HG02973 (cell line): Measurements from ENCODE around the gene SNX8.
A peak's percentile ranks its signal among the peaks of the same experiment; 100 is the strongest.
"Not testable (repeated sequence)": the region's sequence is repeated elsewhere in the genome, so short reads cannot be mapped to it uniquely, and the experiment has no call there.

Source experiments
- ATAC-seq: cut with Tn5 transposase; IDR thresholded peaks from one replicate; pipeline ENCODE4 v1.9.1; 2021; ENCODE audit warnings: moderate library complexity; ENCODE audit not compliant: unreplicated experiment

SNX8 gene, protein sequence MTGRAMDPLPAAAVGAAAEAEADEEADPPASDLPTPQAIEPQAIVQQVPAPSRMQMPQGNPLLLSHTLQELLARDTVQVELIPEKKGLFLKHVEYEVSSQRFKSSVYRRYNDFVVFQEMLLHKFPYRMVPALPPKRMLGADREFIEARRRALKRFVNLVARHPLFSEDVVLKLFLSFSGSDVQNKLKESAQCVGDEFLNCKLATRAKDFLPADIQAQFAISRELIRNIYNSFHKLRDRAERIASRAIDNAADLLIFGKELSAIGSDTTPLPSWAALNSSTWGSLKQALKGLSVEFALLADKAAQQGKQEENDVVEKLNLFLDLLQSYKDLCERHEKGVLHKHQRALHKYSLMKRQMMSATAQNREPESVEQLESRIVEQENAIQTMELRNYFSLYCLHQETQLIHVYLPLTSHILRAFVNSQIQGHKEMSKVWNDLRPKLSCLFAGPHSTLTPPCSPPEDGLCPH

DNA sequence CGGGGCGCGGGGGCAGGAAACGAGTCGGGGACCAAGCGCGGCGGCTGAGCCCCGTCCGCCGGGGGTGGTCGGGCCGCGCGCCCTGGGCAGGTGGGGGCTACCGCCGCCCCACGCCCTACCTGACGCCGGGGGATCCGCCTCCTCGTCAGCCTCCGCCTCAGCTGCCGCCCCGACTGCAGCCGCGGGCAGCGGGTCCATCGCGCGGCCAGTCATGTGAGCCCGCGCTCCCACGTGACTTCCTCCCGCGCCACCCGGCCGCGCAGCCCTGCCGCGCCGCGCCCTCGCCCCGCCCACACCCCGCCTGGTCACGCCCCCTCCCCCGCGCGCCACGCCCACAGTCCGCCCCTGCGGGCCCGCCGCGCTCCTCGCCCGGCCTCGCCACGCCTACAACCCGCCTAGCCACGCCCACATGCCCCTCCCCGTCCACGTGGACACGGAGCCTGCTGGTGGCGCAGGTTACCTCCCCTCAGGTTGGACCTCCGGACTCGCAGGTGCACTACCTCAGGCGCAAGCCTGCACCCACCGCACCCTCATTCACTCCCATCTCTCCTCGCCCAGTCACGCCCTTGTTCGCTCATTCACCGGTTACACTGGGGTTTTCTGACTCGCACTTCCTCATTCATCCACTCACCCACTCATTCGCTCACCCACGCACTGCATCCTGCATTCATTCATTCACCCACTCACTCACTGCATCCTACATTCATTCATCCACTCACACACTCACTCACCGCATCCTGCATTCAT is at the start of gene SNX8:
TSS of gene SNX8 (minus strand) at position 233 of the 747 bp plus-strand sequence. CDS start at position 213, 20 bp downstream.
- peak; percentile 67 for ATAC-seq

DNA sequence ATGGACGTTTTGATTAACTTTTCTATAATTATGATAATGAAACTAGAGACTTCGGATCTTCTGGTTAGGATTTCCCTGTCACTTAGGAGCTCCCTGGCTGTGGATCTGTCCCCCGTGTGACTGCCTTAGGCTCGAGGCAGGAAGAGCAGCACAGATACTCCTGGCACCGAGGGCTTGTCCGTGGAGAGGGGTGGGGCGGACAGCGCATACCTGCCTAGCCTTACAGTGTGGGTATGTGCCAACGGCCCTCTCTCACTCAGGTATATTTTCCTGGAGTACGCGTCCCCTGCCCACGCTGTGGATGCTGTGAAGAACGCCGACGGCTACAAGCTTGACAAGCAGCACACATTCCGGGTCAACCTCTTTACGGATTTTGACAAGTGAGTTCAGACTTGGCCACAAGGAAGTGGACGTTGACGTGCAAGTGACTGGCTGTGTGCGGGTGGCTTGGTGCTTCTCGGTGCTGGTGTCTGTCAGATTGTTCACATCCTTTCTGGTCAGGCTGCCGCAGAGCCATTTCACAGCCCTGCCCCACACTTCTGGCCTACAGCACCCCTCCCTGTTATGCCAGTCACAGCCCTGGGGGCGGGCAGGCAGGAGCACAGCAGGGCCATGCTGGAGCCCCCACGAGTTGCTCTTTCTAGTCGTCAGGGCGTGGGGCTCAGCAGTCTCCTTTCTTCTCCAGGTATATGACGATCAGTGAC is 48.3 kb upstream of the SNX8 start:
- ATAC-seq, result no peak

DNA sequence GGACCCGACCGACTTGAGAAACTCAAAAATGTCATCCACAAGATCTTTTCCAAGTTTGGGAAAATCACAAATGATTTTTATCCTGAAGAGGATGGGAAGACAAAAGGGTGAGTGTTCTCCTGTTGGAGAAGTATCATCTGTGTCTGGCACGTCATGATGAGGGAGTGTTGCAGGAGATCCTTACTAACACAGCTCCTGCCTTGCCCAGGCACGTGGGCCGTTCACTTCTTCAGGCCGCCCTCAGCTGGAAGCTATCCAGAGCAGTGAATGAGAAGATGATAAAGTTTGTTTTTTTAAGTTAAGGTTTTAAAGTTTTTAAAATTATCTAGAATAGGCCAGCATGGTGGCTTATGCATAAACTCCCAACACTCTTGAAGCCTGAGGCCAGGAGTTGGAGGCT is 46.6 kb upstream of the SNX8 start:
- no peak for ATAC-seq

DNA sequence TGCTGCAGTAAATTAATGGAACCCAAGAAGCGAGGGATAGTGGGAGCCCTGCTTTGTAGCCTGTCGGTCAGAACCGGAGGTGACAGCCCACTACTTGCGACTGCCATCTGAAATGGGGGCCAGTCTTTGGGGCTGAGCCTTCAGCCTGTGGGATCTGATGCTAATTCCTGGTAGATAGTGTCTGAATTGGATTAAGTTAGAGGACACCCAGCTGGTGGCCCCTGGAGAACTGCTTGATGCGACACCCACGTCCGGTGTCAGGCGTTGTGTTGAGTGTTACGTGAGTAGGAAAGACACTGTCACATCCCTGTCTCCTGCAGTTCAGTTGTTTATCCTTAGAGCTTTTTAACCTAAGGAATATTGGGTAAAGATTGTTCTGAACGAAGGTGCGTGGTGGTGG is 45.4 kb upstream of the SNX8 start:
- no peak for ATAC-seq

DNA sequence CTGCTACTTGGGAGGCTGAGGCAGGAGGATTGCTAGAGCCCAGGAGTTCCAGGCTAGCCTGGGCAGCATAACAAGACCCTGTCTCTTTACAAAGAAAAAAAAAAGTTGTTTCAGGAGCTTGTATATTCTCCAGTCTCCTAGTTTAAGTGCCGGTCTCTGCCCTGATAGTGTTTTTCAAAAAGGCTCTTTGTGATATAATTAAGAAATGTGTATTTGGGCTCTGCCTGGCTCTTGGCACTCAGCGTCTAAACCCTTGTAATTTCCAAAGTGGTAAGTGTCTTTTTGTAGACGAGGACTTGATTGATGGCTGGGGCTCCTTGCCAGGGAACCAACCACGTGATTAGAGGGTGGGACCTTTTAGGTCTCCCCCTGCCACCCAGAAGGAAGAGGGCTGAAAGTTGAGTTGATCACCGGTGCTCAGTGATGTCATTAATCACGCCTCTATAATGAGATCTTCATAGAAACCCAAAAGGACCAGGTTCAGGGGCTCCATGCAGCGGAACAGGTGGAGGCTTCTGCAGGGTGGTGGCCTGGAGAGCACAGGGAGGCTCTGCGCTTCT is 44.8 kb upstream of the SNX8 start:
- no peak for ATAC-seq

DNA sequence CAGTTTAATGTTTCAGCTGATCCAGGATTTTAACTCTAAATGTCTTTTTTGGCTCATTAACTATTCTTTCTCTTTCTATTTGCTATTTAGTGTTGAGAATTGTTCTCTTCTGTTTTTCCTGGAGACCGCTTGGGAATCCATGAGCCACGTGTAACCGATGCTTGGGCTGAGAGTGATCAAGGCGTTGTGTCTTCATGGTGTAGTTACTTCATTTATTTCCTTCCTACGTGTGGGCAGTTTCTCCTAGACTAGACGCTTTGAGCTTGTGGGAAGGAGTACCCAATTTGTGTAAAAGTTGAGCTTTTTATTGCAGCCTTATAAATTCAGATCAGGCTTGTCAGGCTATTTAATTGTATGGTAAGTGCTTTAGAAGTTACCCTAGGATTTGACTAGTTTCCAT is 43.3 kb upstream of the SNX8 start:
- no peak for ATAC-seq

DNA sequence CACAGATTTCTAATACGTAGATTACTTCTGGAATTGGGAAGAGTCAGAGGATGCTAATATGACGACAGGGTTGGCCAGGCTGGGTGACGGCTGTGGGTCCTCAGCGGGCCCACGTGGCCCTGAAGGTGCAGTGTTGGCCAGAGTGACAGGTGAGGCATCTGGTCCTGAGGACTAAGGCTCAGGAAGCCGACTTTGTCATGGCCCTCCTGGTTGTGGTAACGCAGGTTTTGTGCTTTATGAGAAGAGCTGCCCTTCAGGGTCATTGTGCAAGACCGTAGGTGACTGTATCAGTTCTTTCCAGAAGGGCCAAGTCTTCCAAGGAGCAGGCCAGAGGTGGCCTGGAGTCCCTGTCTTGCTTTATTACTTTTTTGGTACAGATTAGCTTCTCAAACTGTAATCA is 42.9 kb upstream of the SNX8 start:
- ATAC-seq, result no peak

DNA sequence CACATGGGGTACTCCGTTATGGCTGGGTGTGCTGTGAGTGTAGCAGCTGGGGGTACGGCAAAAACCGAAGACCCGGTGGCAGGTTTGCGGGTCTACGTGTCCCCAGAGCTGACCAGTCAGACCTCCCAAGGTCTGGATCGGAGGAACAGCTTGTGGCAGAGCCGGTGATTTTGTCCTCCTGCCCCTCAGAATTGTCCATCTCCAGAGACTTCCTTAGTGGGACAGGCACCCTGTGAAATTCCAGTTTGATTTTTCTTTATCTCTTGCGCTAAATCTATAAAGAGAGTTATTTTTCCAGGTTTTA is 41.4 kb upstream of the SNX8 start:
- no peak for ATAC-seq

DNA sequence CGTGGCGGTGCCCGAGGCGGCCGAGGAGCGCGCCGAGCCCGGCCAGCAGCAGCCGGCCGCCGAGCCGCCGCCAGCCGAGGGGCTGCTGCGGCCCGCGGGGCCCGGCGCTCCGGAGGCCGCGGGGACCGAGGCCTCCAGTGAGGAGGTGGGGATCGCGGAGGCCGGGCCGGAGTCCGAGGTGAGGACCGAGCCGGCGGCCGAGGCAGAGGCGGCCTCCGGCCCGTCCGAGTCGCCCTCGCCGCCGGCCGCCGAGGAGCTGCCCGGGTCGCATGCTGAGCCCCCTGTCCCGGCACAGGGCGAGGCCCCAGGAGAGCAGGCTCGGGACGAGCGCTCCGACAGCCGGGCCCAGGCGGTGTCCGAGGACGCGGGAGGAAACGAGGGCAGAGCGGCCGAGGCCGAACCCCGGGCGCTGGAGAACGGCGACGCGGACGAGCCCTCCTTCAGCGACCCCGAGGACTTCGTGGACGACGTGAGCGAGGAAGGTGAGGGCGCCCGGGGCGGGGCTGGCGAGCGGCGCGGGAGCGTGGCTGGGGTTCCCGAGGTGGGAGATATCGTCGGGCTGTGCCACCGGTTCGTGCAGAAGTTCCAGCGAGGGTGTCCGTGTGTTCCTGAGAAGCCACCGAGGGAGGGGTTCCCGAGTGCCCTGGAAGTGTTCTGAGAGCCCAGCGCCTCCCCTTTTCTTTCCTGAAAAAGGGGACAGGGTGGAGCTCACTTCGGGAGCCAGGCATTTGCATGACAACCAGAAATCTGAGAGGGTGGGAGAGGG is 40.9 kb upstream of the SNX8 start:
- ATAC-seq, result peak; percentile 22

DNA sequence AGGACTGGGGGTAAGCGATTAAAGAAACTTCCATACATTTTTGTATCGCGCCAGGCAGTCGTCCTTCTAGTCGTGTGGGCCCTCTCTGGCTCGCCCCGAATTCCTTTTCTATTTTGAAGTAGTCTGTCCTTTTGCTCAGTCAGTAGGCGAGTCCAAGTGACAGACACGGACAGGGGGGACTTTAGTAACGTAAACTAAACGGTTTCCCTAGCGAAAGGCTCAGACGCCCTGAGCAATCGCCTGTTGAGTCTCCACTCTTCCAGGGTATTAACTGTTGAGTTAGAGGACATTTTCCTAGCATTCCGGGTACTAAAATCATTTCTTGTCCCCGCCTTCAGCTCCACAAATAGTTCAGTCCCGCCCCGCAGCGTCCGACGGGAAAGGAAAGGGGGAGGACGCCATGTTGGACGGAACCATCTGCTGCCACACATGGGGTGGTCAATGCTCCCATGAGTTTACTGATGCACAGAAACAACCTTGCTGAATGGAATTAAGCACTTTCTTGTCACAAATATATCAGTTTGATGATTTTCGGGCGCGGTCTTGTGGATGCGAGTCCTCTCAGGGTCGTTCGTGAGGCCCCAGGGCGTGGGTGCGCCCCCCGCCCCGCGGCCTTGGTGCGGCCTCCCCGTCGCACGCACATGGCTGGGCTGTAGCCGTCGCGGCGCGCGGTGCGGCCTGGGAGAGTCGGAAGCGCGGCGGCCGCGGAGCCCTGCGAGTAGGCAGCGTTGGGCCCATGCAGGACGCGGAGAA is 40.1 kb upstream of the SNX8 start, which contains the start of gene EIF3B:
TSS of gene EIF3B (plus strand) at position 642 of the 753 bp plus-strand sequence. CDS start at position 737, 95 bp downstream.
- ATAC-seq, result peak; percentile 78

DNA sequence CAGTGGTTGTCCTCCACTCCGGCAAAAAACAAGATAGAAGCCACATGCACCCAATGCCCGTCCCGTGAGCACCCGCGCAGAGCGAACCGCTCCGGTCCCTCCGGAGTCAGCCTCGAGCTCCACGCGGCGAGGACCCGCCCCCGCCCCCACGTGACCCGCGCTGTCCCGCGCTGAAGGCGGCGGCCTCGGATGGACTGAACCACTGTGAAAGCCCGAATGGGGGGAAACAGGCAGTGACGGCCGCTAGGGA is 39.6 kb upstream of the SNX8 start:
- peak; percentile 38 for ATAC-seq

DNA sequence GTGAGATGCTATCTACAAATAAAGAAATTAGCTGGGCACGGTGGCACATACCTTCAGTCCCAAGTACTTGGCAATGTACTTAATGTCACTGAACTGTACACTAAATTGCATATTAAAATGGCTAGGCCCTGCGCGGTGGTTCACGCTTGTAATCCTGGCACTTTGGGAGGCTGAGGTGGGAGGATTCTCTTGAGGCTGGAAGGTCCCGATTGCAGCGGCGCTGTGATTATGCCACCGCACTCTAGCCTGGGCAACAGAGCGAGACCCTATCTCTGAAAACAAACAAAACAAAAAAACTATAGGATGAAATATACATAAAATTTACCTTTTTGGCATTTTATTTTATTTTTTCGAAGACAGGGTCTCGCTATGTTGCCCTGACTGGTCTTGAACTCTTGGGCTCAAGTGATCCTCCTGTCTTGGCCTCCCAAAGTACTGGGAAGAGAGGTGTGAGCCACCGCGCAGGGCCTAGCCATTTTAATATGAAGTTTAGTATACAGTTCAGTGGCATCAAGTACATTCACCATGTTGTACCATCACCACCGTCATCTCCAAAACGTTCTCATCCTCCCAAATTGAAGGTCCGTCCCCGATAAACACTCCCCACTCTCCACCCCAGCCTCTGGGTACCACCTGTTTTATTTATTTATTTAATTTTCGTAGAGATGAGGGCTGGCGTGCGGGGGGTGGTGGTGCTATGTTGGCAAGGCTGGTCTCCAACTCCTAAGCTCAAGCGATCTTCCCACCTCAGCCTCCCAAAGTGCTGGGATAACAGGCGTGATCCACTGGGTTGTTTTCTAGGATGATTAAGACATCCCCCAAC is 39.1 kb upstream of the SNX8 start:
- no peak for ATAC-seq

DNA sequence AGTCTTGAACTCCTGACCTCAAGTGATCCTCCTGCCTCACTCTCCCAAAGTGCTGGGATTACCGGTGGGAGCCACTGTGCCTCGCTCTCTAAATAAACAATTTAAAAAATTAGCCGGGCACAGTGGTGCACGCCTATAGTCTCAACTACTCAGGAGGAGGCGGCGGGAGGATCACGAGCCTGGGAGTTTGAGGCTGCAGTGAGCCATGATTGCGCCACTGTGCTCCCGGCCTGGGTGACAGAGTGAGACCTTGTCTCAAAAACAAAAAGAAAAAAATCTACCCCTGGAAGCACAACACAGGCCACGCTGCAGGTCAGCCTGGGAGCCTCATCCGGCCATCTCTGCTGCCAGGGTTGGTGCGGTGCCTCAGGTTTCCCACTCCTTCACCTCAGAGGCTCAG is 36.6 kb upstream of the SNX8 start:
- ATAC-seq, result no peak

DNA sequence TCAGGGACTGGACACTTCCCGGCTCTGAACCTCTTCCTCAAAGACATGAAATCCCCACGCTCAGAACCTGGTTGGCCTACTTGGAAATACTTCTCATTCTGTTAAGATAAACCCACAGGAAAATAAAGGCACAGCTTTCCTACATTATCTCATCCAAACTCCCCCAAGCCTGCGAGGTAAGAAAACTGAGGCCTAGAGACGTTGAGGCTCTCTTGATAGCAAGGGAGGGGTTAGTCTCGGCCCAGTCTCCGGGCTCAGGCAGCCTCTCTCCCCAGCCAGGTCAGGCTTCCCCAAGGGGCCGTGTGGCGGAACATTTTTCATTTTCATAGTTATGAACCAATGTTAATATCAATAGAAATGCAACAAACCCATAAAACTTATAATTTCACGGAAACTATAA is 35.8 kb upstream of the SNX8 start:
- ATAC-seq, result no peak

DNA sequence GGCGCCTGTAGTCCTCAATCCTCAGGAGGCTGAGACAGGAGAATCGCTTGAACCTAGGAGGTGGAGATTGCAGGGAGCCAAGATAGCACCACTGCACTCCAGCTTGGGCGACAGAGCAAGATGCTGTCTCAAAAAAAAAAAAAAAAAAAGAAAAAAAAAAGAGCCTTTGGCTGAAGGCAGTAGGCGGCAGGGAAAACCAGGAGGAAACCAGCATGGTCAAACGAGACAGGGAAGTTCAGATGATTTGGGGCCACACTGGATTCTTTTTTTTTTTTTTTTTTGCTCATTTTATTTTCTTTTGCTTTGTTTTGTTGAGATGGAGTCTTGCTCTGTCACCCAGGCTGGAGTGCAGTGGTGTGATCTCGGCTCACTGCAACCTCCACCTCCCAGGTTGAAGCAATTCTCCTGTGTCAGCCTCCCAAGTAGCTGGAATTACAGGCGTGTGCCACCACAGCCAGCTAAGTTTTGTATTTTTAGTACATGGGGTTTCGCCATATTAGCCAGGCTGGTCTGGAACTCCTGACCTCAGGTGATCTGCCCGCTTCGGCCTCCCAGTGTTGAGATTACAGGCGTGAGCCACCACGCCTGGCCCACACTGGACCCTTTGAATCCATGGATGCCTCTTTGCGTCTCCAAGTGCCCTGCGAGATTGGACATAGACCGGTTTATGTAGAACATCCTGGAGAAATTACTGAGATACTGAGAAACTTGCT is 33.3 kb upstream of the SNX8 start:
- not testable (repeated sequence) for ATAC-seq

DNA sequence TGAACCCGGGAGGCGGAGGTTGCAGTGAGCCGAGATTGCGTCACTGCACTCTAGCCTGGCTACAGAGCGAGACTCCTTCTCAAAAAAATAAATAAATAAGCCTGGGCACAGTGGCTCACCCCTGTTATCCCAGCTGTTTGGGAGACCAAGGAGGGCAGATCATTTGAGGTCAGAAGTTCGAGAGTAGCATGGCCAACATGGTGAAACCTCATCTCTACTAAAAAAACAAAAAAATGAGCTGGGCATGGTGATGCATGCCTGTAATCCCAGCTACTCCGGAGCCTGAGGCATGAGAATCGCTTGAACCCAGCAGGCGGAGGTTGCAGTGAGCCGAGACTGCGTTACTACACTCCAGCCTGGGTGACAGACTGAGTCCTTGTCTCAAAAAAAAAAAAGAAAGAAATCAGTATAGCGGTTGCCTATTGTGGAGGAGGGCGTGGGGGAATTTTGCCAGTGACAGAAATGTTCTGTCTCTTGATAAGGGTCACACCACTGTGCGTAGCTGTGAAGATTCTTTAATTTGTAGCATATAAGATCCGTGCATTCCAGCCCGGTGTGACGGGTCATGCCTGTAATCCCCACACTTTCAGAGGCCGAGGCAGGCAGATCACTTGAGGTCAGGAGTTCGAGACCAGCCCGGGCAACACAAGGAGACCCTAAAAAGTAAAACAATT is 22.5 kb upstream of the SNX8 start:
- ATAC-seq, result no peak

DNA sequence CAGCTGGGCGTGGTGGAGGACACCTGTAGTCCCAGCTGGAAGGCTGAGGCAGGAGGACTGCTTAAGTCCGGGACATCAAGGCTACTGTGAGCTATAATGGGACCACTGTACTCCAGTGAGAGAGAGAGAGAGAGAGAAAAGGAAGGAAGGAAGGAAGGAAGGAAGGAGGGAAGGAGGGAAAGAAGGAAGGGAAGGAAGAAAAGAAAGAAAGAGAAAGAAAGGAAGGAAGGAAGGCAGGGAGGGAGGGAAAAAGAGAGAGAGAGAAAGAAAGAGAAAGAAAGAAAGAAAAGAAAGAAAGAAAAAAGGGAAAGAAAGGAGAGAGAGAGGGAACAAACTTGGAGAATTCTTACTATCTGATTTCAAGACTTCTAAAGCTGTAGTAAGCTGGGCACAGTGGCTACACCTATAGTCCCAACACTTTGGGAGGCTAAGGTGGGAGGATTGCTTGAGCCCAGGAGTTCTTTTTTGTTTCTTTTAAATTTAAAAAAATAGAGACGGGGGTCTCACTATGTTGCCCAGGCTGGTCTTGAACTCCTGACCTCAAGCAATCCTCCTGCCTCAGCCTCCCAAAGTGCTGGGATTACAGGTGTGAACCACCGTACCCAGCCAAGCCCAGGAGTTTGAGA is 18.5 kb upstream of the SNX8 start:
- ATAC-seq, result not testable (repeated sequence)

DNA sequence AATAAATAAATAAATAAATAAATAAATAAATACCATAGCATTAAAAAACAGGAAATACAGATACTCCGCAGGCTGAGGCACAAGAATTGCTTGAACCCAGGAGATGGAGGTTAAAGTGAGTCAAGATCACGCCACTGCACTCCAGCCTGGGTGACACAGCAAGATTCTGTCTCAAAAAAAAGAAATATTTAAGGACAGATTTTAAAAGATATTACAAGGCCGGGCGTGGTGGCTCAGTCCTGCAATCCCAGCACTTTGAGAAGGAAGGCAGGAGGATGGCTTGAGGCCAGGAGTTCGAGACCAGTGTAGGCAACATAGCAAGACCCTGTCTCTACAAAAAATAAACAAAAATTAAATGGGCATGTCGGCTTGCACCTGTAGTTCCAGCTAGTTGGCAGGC is 17.5 kb upstream of the SNX8 start:
- no peak for ATAC-seq
